ENCODE results near the gene TM4SF4.

Gene TM4SF4

DNA sequence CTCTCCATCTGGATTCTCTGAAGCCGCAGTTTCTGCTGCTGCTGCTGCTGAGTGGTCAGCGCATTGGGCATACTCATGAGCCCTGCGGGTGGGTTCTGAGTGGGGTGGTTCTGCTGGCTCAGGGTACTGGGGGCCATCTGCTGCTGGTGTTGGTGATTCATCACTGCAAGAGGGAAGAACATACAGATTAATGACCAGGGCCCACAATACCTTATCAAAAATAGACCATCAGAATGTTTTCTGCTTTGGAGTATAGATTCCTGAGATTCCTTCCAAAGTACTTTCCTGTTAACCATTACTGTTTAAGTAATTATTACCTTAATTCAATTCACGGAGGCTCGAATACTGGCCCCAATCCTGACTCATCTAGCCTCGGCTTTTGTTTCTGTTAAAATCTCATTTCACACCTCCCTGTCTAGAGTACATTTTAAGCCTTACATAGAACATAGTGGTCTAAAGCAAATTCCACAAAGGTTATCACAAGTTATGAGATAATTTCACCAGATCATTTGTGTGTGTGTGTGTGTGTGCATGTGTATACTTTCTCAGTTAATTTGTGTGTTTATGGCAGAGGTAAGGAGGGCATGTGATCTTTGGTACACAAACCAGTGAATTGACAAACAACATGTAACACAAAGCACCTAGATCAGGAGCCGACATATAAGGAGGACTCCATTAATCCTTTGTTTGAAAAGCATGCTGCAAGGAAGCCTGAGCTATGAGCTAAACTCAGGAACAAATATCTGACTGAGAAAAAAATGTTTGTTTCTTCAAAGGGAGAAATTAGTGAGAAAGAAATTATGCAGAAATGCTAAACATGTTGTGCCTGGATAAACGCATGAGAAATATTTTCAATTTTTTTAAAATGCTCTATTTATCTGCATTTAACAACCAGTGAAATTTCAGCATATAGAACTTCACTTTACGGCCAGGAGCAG lies 68.1 kb downstream of the TM4SF4 start:
- no peaks in the 10 kb centered on the region for H3K9me3 ChIP-seq (replicated peaks; ENCODE audit: insufficient read depth, low read length)
- no peaks in the 10 kb centered on the region for H3K79me2 ChIP-seq (ENCODE audit: low read length)
- no peaks in the 10 kb centered on the region for H3K9me2 ChIP-seq (replicated peaks; ENCODE audit: insufficient read depth, low read length)
- H3K4me3 ChIP-seq (ENCODE audit: low read length) = no peak overlapping the region
- H4K20me1 ChIP-seq (ENCODE audit: insufficient read depth, low read length) = no peaks in the 10 kb centered on the region
- no peaks in the 10 kb centered on the region for H3K36me3 ChIP-seq (replicated peaks; ENCODE audit: insufficient read depth, low read length)
- H2AFZ ChIP-seq (ENCODE audit: low read length) = no peak overlapping the region
- no peaks in the 10 kb centered on the region for H3K27me3 ChIP-seq (replicated peaks; ENCODE audit: insufficient read depth, low read length)
- no peaks in the 10 kb centered on the region for H3K4me1 ChIP-seq (ENCODE audit: low read length)
- no peak overlapping the region for H3K27ac ChIP-seq (ENCODE audit: low read length)
- TF ChIP-seq EZH2phosphoT487 (IDR thresholded peaks at IDR 0.05; ENCODE audit: low read length) (no peak), EZH2 (optimal IDR thresholded peaks at IDR 0.05; ENCODE audit: low read depth, low read length) (no peak)
- TF ChIP-seq, protein P1, sequence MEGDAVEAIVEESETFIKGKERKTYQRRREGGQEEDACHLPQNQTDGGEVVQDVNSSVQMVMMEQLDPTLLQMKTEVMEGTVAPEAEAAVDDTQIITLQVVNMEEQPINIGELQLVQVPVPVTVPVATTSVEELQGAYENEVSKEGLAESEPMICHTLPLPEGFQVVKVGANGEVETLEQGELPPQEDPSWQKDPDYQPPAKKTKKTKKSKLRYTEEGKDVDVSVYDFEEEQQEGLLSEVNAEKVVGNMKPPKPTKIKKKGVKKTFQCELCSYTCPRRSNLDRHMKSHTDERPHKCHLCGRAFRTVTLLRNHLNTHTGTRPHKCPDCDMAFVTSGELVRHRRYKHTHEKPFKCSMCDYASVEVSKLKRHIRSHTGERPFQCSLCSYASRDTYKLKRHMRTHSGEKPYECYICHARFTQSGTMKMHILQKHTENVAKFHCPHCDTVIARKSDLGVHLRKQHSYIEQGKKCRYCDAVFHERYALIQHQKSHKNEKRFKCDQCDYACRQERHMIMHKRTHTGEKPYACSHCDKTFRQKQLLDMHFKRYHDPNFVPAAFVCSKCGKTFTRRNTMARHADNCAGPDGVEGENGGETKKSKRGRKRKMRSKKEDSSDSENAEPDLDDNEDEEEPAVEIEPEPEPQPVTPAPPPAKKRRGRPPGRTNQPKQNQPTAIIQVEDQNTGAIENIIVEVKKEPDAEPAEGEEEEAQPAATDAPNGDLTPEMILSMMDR (IDR thresholded peaks at IDR 0.05; ENCODE audit: low read length) = no peak
- H3F3A ChIP-seq (ENCODE audit: insufficient read depth, low read length) = no peaks in the 10 kb centered on the region
- DNase-seq = no peak
- no peak overlapping the region for H3K4me2 ChIP-seq (ENCODE audit: low read depth, low read length)
- H3K9ac ChIP-seq (ENCODE audit: low read length) = no peak overlapping the region

DNA sequence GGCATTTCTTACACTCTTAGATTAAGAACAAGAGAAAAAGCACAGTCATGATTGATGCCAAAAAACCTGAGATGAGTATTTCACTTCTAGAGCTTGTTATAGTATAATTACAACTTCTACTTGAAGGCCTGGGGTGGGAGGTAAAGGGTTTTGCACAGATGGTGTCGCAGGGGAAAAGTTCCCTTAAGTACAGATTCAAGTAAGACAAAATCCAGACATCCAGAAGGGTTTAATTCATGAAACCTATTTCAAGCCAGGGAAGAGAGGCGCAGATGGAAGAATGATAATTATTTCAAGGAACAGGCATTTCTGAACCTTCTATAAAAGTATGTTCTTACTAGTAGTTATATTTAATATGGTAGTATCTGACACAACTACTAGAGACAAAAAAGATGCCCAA lies 70.6 kb downstream of the TM4SF4 start:
- Histone ChIP-seq H2AFZ (ENCODE audit: low read length) (no peak overlapping the region), H3K4me1 (ENCODE audit: low read length) (no peaks in the 10 kb centered on the region), H3K27me3 (replicated peaks; ENCODE audit: insufficient read depth, low read length) (no peaks in the 10 kb centered on the region), H3K4me3 (ENCODE audit: low read length) (no peak overlapping the region), H3K9me2 (replicated peaks; ENCODE audit: insufficient read depth, low read length) (no peaks in the 10 kb centered on the region), H3K9me3 (replicated peaks; ENCODE audit: insufficient read depth, low read length) (no peaks in the 10 kb centered on the region), H3K27ac (ENCODE audit: low read length) (no peak overlapping the region), H3F3A (ENCODE audit: insufficient read depth, low read length) (no peaks in the 10 kb centered on the region), H3K36me3 (replicated peaks; ENCODE audit: insufficient read depth, low read length) (no peaks in the 10 kb centered on the region), H4K20me1 (ENCODE audit: insufficient read depth, low read length) (no peaks in the 10 kb centered on the region), H3K9ac (ENCODE audit: low read length) (no peak overlapping the region), H3K79me2 (ENCODE audit: low read length) (no peaks in the 10 kb centered on the region), H3K4me2 (ENCODE audit: low read depth, low read length) (no peak overlapping the region)
- DNase-seq = no peak
- TF ChIP-seq EZH2 (optimal IDR thresholded peaks at IDR 0.05; ENCODE audit: low read depth, low read length) (no peak), EZH2phosphoT487 (IDR thresholded peaks at IDR 0.05; ENCODE audit: low read length) (no peak)
- TF ChIP-seq, protein P1 (IDR thresholded peaks at IDR 0.05; ENCODE audit: low read length) = no peak

DNA sequence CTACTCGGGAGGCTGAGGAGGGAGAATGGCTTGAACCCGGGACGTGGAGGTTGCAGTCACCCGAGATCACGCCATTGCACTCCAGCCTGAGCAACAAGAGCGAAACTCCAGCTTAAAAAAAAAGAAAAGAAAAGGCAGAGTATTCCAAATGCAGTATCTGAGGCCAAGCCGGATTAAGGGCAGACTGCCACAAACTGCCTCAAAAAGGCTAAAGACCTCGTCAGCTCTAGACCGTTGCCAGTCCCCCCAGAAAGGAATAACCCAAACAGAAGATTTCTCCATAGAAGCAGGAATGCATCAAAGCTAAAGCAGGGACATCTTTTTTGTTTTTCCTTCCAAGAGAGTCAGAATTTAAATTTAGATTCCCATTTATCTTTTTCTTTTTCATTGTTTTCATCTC lies 72.9 kb downstream of the TM4SF4 start:
- no peaks in the 10 kb centered on the region for H3K27me3 ChIP-seq (replicated peaks; ENCODE audit: insufficient read depth, low read length)
- no peak overlapping the region for H3K27ac ChIP-seq (ENCODE audit: low read length)
- no peak overlapping the region for H3K9ac ChIP-seq (ENCODE audit: low read length)
- no peak overlapping the region for H3K4me2 ChIP-seq (ENCODE audit: low read depth, low read length)
- no peak overlapping the region for H3K4me3 ChIP-seq (ENCODE audit: low read length)
- H3F3A ChIP-seq (ENCODE audit: insufficient read depth, low read length) = no peaks in the 10 kb centered on the region
- H4K20me1 ChIP-seq (ENCODE audit: insufficient read depth, low read length) = no peaks in the 10 kb centered on the region
- H3K9me2 ChIP-seq (replicated peaks; ENCODE audit: insufficient read depth, low read length) = no peaks in the 10 kb centered on the region
- TF ChIP-seq, protein P1 (IDR thresholded peaks at IDR 0.05; ENCODE audit: low read length) = no peak
- TF ChIP-seq EZH2 (optimal IDR thresholded peaks at IDR 0.05; ENCODE audit: low read depth, low read length) (no peak), EZH2phosphoT487 (IDR thresholded peaks at IDR 0.05; ENCODE audit: low read length) (no peak)
- H2AFZ ChIP-seq (ENCODE audit: low read length) = no peak overlapping the region
- no peaks in the 10 kb centered on the region for H3K79me2 ChIP-seq (ENCODE audit: low read length)
- H3K9me3 ChIP-seq (replicated peaks; ENCODE audit: insufficient read depth, low read length) = no peaks in the 10 kb centered on the region
- H3K4me1 ChIP-seq (ENCODE audit: low read length) = no peaks in the 10 kb centered on the region
- DNase-seq = no peak
- no peaks in the 10 kb centered on the region for H3K36me3 ChIP-seq (replicated peaks; ENCODE audit: insufficient read depth, low read length)
